NCI-H524 (cell line): ENCODE data around the gene PTGIR.

ENCODE experiments used
- DNase-seq, 2 experiments: peaks; one replicate each; lab custom pipeline; 2025; lab: John Stamatoyannopoulos, UW

The PTGIR gene

DNA sequence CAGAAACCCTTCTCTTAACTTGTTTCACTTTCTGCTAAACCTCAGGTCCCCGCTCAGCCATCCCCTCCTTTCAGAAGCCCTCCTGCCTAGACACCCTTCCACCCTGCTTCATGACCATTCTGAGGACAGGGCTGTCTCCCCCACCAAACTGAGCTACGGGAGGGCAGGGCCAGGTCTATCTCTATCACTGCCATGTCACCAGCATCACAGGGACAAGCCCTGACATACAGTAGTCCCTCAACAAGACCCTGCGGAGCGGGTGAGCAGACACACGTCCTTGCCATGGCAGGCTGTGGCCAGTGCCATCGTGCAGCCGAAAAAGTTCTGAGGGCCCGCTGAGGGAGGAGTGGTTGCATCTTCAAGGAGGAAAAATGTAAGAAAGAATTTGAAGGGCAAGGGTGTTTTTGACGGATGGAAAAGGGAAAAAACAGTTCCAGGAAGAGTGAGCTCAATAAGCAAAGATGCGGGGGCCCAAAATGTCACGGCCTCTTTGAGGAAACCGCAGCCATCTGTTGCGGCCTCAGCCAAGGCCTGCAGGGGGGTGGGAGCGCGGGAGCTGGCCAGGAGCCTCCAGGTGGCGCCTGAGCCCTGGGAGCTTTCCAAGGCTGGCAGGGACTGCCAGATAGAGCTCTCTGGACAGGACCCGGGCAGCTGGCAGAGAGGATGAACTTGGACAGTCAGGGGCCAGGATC lies 8.1 kb downstream of the PTGIR start:
- DNase-seq: peak; percentile 79 to 82

GRCh38 chr19:46615966-46616365 lies 8.9 kb downstream of the PTGIR start:
- no peak for DNase-seq

DNA sequence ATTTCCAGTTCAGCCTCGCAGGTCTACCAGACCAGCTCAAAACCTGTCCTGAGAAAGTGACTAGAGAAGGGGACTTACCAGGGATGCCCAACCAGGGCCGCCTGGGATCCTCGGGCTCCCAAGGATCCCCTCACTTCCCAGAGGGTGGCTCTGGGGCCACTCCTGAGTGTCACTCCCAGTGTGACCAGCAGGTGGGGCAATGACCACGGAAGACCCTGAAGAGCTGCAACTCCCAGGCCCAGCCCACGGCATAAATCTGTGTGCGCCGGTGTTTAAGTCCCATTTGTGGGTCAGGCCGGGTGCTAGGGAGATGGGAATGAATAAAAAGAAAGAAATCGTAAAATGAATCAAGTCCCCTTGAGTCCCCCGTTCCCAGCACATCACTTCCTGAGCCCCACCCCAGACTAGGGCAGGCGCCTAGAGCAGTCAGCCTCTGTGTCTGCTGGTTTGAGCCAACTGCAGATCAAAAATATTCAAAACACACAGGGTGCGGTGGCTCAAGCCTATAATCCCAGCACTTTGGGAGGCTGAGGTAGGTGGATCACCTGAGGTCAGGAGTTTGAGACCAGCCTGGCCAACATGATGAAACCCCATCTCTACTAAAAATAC lies 10.7 kb downstream of the PTGIR start:
- peak; percentile 45 to 76 for DNase-seq

GRCh38 chr19:46613525-46613924 lies 11.4 kb downstream of the PTGIR start:
- DNase-seq: no peak

DNA sequence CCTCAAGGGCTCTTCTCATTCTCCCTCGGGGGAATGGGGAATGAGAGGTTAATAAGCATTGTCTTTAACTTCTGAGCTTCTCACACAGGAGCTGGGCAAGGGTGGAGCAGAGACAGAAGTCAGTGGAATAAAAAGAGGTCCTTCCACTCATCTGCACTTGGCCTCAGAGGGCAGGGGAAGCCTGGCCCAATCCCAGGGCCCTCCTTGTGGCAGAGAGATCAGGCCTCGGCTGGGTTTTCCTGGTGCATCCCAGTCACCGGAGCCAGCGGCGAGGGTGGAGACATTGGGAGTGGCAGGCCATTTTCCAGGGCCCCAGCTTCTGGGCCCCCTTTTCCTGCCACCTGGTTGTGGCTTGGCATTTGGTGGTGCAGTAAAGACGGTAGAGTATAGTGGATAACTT lies 13.1 kb downstream of the PTGIR start:
- DNase-seq: no peak

GRCh38 chr19:46610851-46611770 lies 13.8 kb downstream of the PTGIR start:
- no peak for DNase-seq

DNA sequence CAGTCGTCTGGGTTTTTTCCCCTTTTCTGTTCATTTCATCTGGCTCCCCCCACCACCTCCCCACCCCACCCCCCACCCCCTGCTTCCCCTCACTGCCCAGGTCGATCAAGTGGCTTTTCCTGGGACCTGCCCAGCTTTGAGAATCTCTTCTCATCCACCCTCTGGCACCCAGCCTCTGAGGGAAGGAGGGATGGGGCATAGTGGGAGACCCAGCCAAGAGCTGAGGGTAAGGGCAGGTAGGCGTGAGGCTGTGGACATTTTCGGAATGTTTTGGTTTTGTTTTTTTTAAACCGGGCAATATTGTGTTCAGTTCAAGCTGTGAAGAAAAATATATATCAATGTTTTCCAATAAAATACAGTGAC lies 14.5 kb downstream of the PTGIR start:
- DNase-seq: no peak

- DNase-seq: no peak
Observed at GRCh38 chr19:46609511-46610412, 15.1 kb downstream of the PTGIR start.

GRCh38 chr19:46608581-46609345 lies 16.1 kb downstream of the PTGIR start:
- no peak for DNase-seq

- no peak for DNase-seq
Observed at GRCh38 chr19:46608178-46608577, 16.7 kb downstream of the PTGIR start.

DNA sequence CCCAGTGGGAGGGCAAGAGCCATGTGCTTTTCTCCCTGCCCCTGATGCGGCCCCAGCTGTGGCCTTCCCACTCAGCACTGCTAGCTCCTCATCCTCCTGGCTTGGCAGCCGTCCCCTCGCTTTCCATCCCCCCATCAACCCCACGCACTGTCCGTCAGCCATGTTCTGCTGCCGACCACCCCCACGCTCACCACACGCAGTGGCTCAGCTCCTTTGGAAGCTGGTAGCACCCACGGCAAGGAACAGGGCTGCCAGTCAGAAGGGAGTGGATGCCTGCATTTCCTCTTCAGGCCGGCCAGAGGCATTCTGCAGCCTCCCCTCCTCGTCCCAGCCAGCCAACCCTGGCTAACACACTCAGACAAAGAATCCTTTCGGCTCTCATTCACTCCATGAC lies 17.4 kb downstream of the PTGIR start:
- DNase-seq: no peak

- no peak for DNase-seq
Observed at GRCh38 chr19:46606681-46607447, 18.0 kb downstream of the PTGIR start.

GRCh38 chr19:46606019-46606418 lies 18.9 kb downstream of the PTGIR start:
- no peak for DNase-seq

- DNase-seq: no peak
Observed at GRCh38 chr19:46605356-46605821, 19.5 kb downstream of the PTGIR start.

- no peak for DNase-seq
Observed at GRCh38 chr19:46604781-46605355, 20.0 kb downstream of the PTGIR start.

DNA sequence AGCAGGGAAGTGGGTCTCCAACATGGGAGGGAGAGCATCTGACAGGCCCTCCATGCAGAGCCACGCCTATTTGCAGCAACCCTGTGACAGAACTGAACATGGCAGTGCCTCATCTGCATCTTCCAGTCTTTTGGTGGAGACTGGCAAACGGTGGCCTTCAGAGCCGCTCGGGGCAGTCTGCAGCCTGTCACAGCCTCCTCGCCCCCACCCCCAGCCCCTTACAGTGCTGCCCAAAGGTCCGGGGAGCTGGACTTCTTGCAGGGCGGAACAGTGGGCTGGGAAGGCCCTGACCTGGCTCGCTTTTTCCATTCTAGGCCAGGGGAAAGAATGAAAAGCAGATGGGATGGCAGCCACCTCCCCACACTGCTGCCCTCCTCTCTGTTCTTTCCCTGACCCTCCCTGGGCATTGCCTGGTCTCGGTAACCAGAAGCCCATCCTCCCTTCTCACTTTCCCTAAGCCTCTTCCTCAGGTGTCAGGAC lies 21.1 kb downstream of the PTGIR start:
- DNase-seq: no peak

DNA sequence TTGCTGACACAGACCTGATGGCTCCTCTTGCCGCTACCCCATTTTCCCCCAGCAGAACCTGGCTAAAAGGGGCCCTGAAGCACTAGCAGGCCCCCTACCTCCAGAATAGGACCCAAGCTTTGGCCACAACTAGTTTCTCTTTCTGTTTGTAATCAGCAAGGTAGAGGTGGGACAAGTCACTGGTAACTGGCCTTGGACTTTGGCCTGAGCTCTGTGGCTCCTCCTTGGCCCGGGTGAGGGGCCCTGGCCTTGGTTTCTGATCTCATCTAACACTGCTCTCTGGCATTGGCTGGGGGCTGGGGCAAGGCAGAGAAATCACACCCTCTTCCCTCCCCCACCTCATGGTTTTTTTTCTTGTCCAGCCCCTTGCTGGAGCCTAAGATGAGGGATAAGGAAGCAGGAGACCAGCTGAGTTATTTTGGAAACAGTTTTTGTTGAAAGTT lies 21.7 kb downstream of the PTGIR start:
- DNase-seq: no peak

DNA sequence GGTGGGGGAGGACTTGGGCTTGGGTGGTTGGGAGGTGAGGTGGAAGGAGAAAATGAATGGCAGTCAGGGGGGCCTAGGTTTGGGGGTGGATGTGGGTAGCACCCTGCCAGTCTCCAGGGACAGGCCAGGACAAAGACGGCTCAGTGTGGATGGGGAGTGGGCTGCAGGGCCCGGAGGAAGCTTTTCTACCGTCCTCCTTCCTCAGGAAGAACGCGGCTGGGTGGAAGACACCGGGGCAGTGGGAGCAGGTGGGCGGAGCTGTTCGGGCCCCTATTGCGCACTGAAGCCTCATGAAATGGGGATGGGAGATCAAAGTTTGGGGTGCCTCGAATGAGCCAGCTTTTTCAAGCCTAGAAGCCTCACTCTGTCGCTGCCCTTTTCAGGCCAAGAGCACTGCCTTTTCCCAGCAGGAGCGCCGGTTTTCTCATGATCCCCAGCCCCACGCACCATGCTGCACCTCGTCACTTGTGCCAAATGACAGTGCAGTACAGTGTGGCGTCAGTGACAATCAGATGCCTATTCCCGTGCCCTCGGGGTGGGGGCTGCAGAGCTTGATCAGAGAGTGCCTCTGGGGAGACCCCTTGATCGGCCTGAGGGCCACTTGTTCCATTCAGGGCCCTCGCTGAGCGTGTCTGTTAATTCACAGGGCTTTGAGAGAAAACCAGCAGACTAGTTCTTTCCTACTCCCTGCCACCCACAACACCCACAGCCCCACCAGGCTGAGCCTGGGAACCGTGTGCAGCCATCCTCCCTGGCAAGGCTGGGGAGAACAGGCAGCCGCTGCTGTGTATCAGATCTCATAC lies 22.3 kb downstream of the PTGIR start:
- no peak for DNase-seq
